Measurements from ENCODE around the gene TRIP13.
"Not testable (repeated sequence)": the region's sequence is repeated elsewhere in the genome, so short reads cannot be mapped to it uniquely, and the experiment has no call there.

TRIP13 gene

DNA sequence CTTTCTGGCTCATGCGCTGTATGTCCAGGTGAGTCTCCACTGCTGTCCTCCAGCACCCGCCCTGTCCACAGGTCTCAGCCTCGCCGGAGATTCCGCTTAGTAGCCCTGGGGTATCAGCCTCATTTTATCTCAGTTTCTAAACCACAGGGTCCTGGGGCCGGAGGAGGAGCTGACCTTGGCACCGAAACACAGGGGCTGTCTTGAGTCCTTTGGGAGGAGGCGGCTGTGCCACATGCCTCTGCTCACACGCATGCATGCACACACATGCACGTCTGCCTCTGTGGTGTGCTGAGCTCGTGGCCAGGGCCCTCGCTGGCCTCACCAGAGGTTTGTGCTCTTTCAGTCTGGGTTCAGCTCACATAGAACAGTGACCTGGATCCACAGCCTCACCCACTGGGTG lies 23.3 kb downstream of the TRIP13 start:
- Histone ChIP-seq H4K20me1 (ENCODE audit: insufficient read depth, low read length) (no peaks in the 10 kb centered on the region), H3K9ac (ENCODE audit: low read length) (no peak overlapping the region), H3K4me3 (ENCODE audit: low read length) (no peak overlapping the region), H3K27me3 (replicated peaks; ENCODE audit: insufficient read depth, low read length) (no peaks in the 10 kb centered on the region), H3K9me3 (replicated peaks; ENCODE audit: insufficient read depth, low read length) (no peaks in the 10 kb centered on the region), H3K4me2 (ENCODE audit: low read depth, low read length) (no peak overlapping the region), H2AFZ (ENCODE audit: low read length) (no peak overlapping the region), H3F3A (ENCODE audit: insufficient read depth, low read length) (no peaks in the 10 kb centered on the region), H3K27ac (ENCODE audit: low read length) (no peak overlapping the region), H3K79me2 (ENCODE audit: low read length) (peaks cover 17% of the 10 kb centered on the region), H3K4me1 (ENCODE audit: low read length) (no peaks in the 10 kb centered on the region), H3K9me2 (replicated peaks; ENCODE audit: insufficient read depth, low read length) (no peaks in the 10 kb centered on the region), H3K36me3 (replicated peaks; ENCODE audit: insufficient read depth, low read length) (peaks cover 11% of the 10 kb centered on the region)
- DNase-seq, result no peak
- no peak for TF ChIP-seq EZH2 (optimal IDR thresholded peaks at IDR 0.05; ENCODE audit: low read depth, low read length)

DNA sequence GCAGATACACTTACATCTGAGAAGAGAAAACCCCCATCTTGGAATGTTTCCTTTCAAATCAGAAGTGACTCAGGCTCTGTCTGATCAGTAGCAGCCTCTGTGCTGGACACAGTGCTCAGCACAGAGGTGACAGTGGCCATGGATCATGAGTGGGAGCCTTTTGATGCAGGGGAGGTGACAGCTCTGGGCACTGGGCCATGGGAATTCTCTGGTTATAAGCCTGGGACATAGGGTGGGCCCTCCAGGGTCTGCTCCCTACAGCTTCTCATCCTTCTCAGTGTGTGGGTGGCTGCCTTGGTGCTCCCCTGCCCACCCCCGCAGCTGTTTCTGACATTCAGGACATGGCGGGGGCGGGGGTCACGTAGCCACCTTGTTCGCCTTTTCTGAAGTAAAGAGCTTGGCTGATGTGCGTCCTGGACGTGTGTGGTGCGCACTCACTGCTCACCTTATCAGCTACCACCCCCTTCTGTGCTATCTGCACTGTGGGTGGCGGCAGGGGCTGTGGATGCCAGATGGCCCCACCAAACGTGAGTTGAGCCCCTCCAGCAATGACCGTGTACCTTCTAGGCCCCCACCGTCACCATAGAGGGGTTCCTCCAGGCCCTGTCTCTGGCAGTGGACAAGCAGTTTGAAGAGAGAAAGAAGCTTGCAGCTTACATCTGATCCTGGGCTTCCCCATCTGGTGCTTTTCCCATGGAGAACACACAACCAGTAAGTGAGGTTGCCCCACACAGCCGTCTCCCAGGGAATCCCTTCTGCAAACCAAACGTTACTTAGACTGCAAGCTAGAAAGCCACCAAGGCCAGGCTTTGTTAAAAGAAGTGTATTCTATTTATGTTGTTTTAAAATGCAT lies 24.0 kb downstream of the TRIP13 start:
- Histone ChIP-seq H3K27ac (ENCODE audit: low read length) (no peak overlapping the region), H3K4me3 (ENCODE audit: low read length) (no peak overlapping the region), H4K20me1 (ENCODE audit: insufficient read depth, low read length) (no peaks in the 10 kb centered on the region), H3K9ac (ENCODE audit: low read length) (no peak overlapping the region), H3K4me2 (ENCODE audit: low read depth, low read length) (no peak overlapping the region), H3K27me3 (replicated peaks; ENCODE audit: insufficient read depth, low read length) (no peaks in the 10 kb centered on the region), H2AFZ (ENCODE audit: low read length) (no peak overlapping the region), H3F3A (ENCODE audit: insufficient read depth, low read length) (no peaks in the 10 kb centered on the region; the same call in 1 of the 2 replicates), H3K9me3 (replicated peaks; ENCODE audit: insufficient read depth, low read length) (no peaks in the 10 kb centered on the region), H3K79me2 (ENCODE audit: low read length) (peaks cover 14% of the 10 kb centered on the region), H3K9me2 (replicated peaks; ENCODE audit: insufficient read depth, low read length) (no peaks in the 10 kb centered on the region), H3K36me3 (replicated peaks; ENCODE audit: insufficient read depth, low read length) (peaks cover 11% of the 10 kb centered on the region), H3K4me1 (ENCODE audit: low read length) (no peaks in the 10 kb centered on the region)
- no peak for DNase-seq
- TF ChIP-seq EZH2 (optimal IDR thresholded peaks at IDR 0.05; ENCODE audit: low read depth, low read length), result no peak
- TF ChIP-seq, protein P1, sequence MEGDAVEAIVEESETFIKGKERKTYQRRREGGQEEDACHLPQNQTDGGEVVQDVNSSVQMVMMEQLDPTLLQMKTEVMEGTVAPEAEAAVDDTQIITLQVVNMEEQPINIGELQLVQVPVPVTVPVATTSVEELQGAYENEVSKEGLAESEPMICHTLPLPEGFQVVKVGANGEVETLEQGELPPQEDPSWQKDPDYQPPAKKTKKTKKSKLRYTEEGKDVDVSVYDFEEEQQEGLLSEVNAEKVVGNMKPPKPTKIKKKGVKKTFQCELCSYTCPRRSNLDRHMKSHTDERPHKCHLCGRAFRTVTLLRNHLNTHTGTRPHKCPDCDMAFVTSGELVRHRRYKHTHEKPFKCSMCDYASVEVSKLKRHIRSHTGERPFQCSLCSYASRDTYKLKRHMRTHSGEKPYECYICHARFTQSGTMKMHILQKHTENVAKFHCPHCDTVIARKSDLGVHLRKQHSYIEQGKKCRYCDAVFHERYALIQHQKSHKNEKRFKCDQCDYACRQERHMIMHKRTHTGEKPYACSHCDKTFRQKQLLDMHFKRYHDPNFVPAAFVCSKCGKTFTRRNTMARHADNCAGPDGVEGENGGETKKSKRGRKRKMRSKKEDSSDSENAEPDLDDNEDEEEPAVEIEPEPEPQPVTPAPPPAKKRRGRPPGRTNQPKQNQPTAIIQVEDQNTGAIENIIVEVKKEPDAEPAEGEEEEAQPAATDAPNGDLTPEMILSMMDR (IDR thresholded peaks at IDR 0.05; ENCODE audit: low read length), result no peak
- TF ChIP-seq EZH2phosphoT487 (IDR thresholded peaks at IDR 0.05; ENCODE audit: low read length), result no peak

DNA sequence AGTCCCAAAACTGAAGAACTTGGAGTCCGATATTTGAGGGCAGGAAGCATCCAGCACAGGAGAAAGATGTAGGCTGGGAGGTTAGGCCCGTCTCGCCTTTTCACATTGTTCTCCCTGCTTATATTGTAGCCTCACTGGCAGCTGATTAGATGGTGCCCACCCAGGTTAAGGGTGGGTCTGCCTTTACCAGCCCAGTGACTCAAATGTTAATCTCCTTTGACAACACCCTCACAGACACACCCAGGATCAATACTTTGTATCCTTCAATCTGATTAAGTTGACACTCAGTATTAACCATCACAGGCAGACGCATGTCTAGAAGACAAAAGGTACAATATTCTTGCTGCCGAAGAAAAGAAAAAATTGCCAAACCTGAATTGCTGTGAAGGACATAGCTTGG lies 26.0 kb downstream of the TRIP13 start:
- H3K36me3 ChIP-seq (replicated peaks; ENCODE audit: insufficient read depth, low read length), result peaks cover 11% of the 10 kb centered on the region
- not testable (repeated sequence) for DNase-seq; H3K27ac ChIP-seq (ENCODE audit: low read length); H3K4me3 ChIP-seq (ENCODE audit: low read length); H3K27me3 ChIP-seq (replicated peaks; ENCODE audit: insufficient read depth, low read length); H3K9me3 ChIP-seq (replicated peaks; ENCODE audit: insufficient read depth, low read length); H3K9me2 ChIP-seq (replicated peaks; ENCODE audit: insufficient read depth, low read length); H3K79me2 ChIP-seq (ENCODE audit: low read length); H3F3A ChIP-seq (ENCODE audit: insufficient read depth, low read length); H3K4me1 ChIP-seq (ENCODE audit: low read length); H4K20me1 ChIP-seq (ENCODE audit: insufficient read depth, low read length); H3K9ac ChIP-seq (ENCODE audit: low read length); H3K4me2 ChIP-seq (ENCODE audit: low read depth, low read length); H2AFZ ChIP-seq (ENCODE audit: low read length)

DNA sequence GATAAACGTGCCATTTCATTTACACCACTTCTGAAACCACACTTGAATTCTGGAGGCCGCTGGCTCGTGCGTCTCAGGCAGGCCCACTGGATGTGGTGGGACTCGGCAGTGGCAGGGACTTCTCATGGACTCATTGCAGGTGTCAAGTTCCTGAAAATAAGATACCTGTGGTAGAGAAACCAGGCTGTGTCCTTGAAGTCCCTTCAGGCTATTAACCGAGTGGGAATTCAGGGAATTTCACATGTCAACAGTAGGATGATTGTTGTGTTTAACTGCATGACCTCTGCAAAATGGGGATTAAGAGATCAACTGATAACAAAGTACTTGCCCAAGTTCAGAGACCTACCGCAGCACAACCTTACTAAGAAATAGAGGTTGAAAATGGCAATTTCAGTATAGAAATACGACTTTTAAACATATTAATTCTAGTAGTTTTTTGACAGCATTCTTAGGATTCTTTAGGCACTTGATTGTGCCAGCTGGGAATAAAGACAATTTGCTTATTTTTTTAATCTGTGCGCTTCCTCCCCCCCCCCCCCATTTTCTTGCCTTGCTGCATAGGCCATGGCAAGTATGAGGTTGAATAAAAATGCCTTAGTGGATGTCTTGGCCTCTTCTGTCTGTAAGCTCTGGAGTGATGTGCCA lies 26.8 kb downstream of the TRIP13 start:
- Histone ChIP-seq H3K4me1 (ENCODE audit: low read length) (peaks cover 9% of the 10 kb centered on the region), H3K4me3 (ENCODE audit: low read length) (no peak overlapping the region), H3K9me3 (replicated peaks; ENCODE audit: insufficient read depth, low read length) (no peaks in the 10 kb centered on the region), H3K36me3 (replicated peaks; ENCODE audit: insufficient read depth, low read length) (peaks cover 9% of the 10 kb centered on the region), H3K9ac (ENCODE audit: low read length) (no peak overlapping the region), H3K27ac (ENCODE audit: low read length) (no peak overlapping the region), H2AFZ (ENCODE audit: low read length) (no peak overlapping the region), H3K27me3 (replicated peaks; ENCODE audit: insufficient read depth, low read length) (no peaks in the 10 kb centered on the region), H3K4me2 (ENCODE audit: low read depth, low read length) (no peak overlapping the region), H4K20me1 (ENCODE audit: insufficient read depth, low read length) (no peaks in the 10 kb centered on the region), H3K9me2 (replicated peaks; ENCODE audit: insufficient read depth, low read length) (no peaks in the 10 kb centered on the region), H3K79me2 (ENCODE audit: low read length) (no peaks in the 10 kb centered on the region), H3F3A (ENCODE audit: insufficient read depth, low read length) (no peaks in the 10 kb centered on the region; the same call in 1 of the 2 replicates)
- no peak for TF ChIP-seq EZH2 (optimal IDR thresholded peaks at IDR 0.05; ENCODE audit: low read depth, low read length)
- no peak for TF ChIP-seq EZH2phosphoT487 (IDR thresholded peaks at IDR 0.05; ENCODE audit: low read length)
- TF ChIP-seq, protein P1 (IDR thresholded peaks at IDR 0.05; ENCODE audit: low read length), result no peak
- no peak for DNase-seq

Data from MM.1S (cell line).